GM18519 (cell line): ENCODE results near the gene SORCS3.

Experiments
- ATAC-seq: cut with Tn5 transposase; IDR thresholded peaks from one replicate; pipeline ENCODE4 v1.9.1; 2021; ENCODE audit warnings: mild to moderate bottlenecking, moderate library complexity; ENCODE audit not compliant: unreplicated experiment, low FRiP score

SORCS3 gene

DNA sequence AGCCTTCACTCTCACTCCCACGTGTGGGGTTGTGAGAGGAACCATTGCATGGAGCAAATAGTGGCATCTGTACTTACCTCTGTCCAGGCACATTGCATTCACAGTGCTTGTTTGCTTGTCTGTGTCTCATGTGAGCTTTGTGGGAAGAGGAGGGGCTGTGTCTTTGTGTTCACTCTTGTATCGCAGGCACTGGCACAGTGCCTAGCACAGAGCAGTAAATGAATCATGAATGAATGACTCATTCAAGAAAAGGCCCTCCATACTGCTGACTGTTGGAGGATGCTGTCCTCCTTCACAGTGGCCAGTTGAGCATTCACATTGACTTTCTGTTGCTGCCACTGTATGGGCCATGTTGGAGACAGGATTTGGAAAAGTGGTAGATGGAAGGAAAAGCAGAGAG, 125.3 kb downstream of the SORCS3 start:
- no peak for ATAC-seq

GRCh38 chr10:104767282-104767681, 126.2 kb downstream of the SORCS3 start:
- ATAC-seq, result no peak

- ATAC-seq, result peak; percentile 45
These were observed 126.7 kb downstream of the SORCS3 start for GRCh38 chr10:104767745-104768144.

GRCh38 chr10:104773105-104773504, 132.0 kb downstream of the SORCS3 start:
- ATAC-seq, result no peak

- ATAC-seq, result no peak
These were observed 133.1 kb downstream of the SORCS3 start for GRCh38 chr10:104774234-104774633.

DNA sequence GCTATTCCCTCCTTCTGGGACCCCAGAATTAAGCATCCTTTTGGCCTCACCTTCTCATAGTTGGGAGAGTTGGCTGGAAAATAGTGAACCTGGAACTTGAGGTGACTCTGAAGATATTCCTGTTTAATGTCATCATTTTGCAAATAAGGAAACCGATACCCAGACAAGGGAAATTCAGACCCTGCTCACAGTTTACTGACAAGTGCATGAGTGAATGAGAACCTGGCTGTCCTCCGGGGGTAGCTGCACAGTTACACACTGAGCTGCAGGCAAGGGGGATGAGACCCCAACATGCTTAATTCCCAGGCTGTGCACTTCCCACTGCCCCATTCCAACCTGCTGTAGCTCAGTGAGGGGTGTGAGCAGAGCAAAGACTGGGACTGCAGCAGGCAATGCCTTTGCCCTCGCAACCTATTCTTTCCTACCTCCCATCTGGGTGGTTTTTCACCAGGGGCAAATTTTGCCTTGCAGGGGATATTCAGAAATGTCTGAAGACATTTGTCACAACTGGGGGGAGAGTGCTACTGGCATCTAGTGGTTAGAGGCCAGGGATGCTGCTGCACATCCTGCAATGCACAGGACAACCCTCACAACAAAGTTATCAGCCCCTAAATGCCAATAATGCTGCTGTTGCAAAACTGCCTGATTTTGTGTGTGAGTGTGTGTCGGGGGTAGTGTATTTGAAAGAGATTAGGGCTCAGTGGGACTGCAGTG, 136.2 kb downstream of the SORCS3 start:
- ATAC-seq, result no peak

DNA sequence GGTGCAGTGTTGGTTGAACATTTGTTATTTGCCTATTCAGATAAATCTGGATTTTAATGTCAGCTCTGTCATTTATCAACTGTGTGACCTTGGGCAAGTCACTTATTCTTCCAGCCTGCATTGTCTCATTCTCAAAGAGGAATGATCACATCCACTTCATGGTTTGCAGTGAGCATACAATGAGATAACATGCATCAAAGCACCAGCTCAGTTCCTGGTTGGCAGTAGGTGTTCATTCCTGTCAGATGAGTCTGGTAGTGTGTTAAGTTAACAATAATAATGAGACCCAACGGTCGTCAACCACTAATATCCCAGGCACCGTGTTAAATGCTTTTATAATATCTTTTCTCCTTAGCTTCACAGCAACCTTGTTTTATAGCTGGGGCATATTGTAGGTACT, 137.3 kb downstream of the SORCS3 start:
- ATAC-seq, result no peak

GRCh38 chr10:104779701-104780100, 138.6 kb downstream of the SORCS3 start:
- ATAC-seq, result no peak

- ATAC-seq, result no peak
These were observed 139.1 kb downstream of the SORCS3 start for GRCh38 chr10:104780165-104780564.

DNA sequence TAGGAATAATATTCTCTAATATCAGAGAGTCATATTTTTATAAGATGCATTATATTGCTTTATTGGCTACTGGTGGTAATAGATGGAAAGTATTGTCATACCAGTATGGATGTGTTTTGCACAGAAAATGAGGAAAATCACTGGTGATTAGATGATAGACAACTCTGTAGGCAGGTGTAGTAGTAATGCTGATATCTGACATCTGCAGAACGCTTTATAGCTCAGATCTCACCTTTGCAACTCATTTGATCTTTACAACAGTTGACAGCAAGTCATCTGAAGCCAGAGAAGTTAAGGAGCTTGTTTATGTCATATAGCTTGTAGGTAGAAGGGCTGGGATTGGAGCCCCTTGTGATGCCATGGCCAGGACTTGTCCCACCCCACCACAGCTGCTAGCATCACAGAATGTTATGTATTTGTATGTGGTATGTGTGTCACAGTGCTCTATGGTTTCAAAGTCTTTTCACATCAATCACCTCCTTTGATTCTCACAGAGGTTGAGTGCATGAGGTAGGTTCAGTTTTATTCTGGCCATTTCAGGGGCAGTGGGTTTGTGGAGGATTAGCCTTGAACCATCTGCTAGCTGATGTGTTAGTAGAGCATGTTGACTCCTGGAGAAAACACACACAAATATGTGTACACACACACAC, 140.0 kb downstream of the SORCS3 start:
- no peak for ATAC-seq

DNA sequence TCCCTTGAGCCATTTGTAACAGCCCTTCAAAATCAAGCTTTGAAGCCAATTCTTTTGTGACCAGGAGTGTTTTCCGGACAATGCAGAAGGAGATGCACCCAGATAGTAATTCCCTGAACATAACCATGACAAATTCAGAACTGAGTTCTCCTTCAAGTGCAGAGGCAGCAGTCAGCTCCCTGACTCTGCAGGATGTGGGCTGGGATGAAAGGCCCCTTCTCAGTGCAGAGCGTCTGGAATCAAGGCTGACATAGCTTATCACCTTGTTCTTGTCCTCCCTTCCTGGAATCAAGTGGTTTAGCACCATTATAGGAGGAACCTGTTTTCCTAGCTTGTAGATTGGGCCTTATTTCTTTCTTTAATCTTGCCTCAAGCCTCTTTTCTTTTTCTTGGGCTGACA, 143.4 kb downstream of the SORCS3 start:
- no peak for ATAC-seq

- ATAC-seq, result no peak
These were observed 150.4 kb downstream of the SORCS3 start for GRCh38 chr10:104791471-104791870.

DNA sequence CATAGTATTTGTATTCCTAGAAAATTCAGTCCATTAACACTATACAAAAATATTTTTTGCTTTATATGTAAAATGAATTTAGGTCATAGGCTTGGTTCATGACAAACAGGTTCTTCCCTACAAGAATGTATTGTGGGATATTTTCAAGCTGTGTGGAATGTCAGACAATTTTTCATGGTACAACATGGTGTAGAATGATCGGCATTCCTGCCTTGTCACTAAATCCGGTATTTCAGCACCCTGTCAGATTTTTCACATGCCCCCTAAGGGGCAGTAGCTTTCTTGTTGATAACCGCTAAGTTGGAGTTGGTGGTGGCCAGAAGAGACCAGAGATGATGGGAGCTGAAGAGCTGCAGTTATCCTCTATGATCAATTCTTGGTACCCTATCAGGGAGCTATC, 154.3 kb downstream of the SORCS3 start:
- ATAC-seq, result no peak

DNA sequence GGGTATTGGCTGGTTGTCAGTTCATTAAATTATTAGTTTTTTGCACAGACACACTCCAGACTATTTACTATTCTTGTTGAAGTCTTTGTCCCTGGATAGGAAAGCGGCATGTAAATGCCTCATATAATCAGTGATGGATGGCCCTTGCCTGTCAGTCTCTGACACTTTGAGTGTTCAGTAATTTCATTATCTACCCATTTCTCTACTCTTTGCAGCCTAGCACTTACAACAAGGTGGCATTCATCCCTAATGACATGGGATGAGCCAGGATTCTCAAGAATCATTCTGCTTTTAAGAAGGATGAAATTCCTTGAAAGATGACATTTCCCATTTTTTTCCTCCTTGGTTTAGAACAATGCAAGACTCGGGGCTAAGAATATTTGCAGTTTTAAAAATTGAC, 155.7 kb downstream of the SORCS3 start:
- ATAC-seq, result no peak

- ATAC-seq, result no peak
These were observed 161.9 kb downstream of the SORCS3 start for GRCh38 chr10:104802941-104803340.

GRCh38 chr10:104804880-104805279, 163.8 kb downstream of the SORCS3 start:
- ATAC-seq, result no peak

- ATAC-seq, result no peak
These were observed 165.7 kb downstream of the SORCS3 start for GRCh38 chr10:104806801-104807200.

- ATAC-seq, result no peak
These were observed 166.7 kb downstream of the SORCS3 start for GRCh38 chr10:104807581-104808310.

DNA sequence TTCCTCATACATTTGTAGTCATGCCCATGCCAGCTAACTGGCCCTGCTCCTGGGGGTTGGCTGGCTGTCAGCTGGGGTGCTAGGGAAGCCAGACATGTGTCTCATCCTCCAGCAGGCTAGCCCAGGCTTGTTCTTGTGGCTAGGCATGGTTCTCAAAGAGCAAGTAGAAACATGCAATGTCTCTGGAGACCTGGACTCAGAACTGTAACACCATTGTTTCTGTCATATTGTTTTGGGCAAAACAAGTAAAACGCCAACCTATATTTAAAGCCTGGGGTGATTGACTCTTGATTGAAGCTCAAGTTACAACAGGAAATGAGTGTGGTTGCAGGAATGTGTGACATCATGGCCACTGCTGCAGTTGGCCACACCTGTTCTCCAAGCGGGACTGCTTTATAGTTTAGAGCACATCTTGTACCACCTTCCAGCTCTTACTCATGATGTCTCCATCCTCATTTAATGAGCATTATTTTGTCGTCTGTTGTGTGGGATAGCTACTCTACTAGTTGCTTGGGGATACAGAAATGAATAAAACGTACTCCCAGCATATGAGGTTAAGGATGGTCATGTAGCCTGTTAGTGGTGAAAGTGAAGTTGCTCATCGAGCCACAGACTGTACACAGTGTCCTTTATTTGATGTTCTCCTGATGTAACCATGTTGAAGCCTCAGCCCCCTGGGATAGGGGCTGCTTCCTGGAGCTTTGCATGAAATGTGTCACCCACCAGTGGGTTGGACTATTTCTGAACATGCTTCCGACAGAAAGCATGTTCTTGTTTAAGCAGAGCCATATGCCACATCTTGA, 168.4 kb downstream of the SORCS3 start:
- ATAC-seq, result peak; percentile 63

- no peak for ATAC-seq
These were observed 170.1 kb downstream of the SORCS3 start for GRCh38 chr10:104811166-104811565.

DNA sequence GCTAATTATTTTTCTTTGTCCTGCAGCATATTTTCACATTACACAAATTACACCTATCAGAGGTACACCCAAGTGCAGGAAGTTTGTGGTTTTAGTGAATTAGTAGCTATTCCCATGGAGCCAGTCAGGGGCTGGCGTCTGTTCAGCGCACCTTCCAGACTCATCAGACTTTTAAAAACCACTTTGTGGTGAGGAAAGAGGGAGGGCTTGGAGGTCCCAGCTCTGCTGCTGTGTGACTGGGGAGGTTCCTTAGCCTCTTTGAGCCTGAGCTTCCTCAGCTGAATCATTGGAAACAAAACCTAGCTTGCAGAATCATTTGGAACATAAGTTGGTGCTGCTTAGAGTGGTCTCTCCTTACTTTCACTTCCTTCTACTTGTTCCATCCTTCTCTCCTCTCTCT, 175.4 kb downstream of the SORCS3 start:
- ATAC-seq, result no peak
